Measurements from ENCODE around the gene ST7L. TPM values are rescaled to one million over a fixed set of nuclear protein-coding genes. Genes with fewer than 3 reads are reported as not detected.

The ST7L gene
- total RNA-seq, 2 experiments from 2014 or later: 25.5 to 29.8 TPM

DNA sequence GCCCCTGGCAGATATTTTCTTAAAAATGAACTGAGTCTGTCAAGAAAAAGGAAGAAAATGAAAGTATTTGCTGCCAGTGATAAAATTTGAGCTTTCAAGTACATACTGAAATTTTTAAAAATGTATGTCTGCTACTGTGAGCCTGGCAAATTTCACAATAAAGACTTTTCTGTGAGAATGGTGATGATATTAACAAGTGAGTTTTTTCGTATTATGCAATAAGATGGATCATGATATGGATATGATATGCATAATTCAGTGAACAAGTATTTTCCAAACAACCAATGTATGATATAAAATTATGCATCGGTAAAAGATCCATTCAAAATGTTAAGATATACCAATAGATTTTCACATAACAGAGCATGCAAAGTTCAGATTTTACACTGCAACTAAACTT, 15.9 kb downstream of the ST7L start:
- POLR2A ChIA-PET: no interaction called here
- TF ChIP-seq, protein P1, sequence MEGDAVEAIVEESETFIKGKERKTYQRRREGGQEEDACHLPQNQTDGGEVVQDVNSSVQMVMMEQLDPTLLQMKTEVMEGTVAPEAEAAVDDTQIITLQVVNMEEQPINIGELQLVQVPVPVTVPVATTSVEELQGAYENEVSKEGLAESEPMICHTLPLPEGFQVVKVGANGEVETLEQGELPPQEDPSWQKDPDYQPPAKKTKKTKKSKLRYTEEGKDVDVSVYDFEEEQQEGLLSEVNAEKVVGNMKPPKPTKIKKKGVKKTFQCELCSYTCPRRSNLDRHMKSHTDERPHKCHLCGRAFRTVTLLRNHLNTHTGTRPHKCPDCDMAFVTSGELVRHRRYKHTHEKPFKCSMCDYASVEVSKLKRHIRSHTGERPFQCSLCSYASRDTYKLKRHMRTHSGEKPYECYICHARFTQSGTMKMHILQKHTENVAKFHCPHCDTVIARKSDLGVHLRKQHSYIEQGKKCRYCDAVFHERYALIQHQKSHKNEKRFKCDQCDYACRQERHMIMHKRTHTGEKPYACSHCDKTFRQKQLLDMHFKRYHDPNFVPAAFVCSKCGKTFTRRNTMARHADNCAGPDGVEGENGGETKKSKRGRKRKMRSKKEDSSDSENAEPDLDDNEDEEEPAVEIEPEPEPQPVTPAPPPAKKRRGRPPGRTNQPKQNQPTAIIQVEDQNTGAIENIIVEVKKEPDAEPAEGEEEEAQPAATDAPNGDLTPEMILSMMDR (IDR thresholded peaks at IDR 0.05): no peak
- Histone ChIP-seq H3K4me3 (ENCODE audit: low read length) (no peak overlapping the region), H3K4me1 (ENCODE audit: insufficient read depth, low read length) (no peaks in the 10 kb centered on the region), H3K27ac (ENCODE audit: low read depth in 1 of 2, low read length in 2 of 2) (no peak overlapping the region), H3K9me3 (ENCODE audit: control insufficient read depth in 1 of 2, insufficient read depth in 1 of 2, low read length in 2 of 2) (no peaks in the 10 kb centered on the region), H3K36me3 (ENCODE audit: insufficient read depth, low read length) (peaks cover 28% of the 10 kb centered on the region), H3K27me3 (ENCODE audit: control insufficient read depth in 1 of 2, insufficient read depth in 2 of 2, low read length in 2 of 2) (no peaks in the 10 kb centered on the region)
- ATAC-seq (ENCODE audit: poor library complexity) (no peak), DNase-seq (no peak)
- Mint-ChIP-seq H3K36me3 (ENCODE audit: low read depth) (peaks cover 72% of the 10 kb centered on the region), H3K4me3 (no peak overlapping the region), H3K9me3 (no peaks in the 10 kb centered on the region), H3K4me1 (ENCODE audit: low read depth) (no peaks in the 10 kb centered on the region), H3K27me3 (no peaks in the 10 kb centered on the region), H3K27ac (no peak overlapping the region)
- CTCF ChIA-PET: no interaction called here
- intact Hi-C loops (cut with DNase I, micrococcal nuclease): no loop called here

DNA sequence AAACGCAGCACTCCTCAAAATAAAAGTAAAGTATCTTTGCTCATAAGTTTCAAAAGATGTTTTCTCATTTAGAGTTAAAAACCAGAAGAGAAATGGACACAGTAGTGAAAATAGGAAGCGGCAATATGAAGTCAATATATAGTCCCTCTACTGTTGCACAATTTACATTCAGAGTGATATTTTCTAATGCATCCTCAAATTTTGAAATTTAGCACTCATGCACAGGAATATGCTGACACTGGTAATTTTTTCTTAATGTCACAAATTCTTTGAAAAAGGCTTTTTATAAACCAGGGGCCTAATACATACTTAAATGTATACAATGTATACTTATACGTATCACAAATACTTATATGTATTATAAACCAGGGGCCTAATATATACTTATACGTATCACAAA, 19.5 kb downstream of the ST7L start:
- Mint-ChIP-seq H3K9me3 (no peaks in the 10 kb centered on the region), H3K36me3 (ENCODE audit: low read depth) (peaks cover 66% of the 10 kb centered on the region), H3K4me3 (no peak overlapping the region), H3K27ac (no peak overlapping the region), H3K27me3 (no peaks in the 10 kb centered on the region), H3K4me1 (ENCODE audit: low read depth) (no peaks in the 10 kb centered on the region)
- ATAC-seq (ENCODE audit: poor library complexity) (no peak), DNase-seq (no peak)
- Histone ChIP-seq H3K27ac (ENCODE audit: low read depth in 1 of 2, low read length in 2 of 2) (no peak overlapping the region), H3K9me3 (ENCODE audit: control insufficient read depth in 1 of 2, insufficient read depth in 1 of 2, low read length in 2 of 2) (no peaks in the 10 kb centered on the region), H3K27me3 (ENCODE audit: control insufficient read depth in 1 of 2, insufficient read depth in 2 of 2, low read length in 2 of 2) (no peaks in the 10 kb centered on the region), H3K4me3 (ENCODE audit: low read length) (no peak overlapping the region), H3K36me3 (ENCODE audit: insufficient read depth, low read length) (peaks cover 19% of the 10 kb centered on the region), H3K4me1 (ENCODE audit: insufficient read depth, low read length) (no peaks in the 10 kb centered on the region)
- intact Hi-C loops (cut with DNase I, micrococcal nuclease): no loop called here
- TF ChIP-seq, protein P1 (IDR thresholded peaks at IDR 0.05): no peak
- ChIA-PET POLR2A (no interaction called here), CTCF (no interaction called here)

DNA sequence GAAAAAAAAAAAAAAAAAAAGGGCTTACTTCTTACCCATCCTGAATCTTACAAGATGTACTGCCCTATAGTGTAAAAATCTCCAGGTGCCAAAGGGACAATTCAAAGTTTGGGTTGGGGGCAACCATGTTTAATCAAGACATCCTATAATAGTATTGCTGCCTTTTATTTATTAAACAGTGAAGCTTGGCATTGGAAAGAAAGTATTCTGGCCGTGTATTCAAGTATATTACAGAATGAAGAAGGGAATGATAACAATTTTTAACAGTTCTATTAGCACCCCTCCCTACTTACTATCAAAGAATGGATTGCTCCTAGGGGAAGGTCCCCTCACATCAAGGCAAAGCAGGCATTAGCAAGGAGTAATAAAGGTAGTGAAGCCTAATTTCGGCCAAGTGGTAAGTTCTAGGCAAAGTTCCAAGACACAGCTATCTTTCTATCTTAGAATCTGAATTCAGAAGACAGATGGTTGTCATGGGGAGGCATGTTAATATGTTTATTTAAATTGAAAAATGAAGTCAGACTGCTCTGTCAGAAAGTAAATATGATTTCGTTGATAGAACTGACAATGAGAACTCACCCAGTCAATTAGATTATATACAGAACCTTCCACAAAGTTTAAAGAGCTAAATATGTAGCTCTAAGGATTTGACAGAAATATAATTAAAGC, 24.6 kb downstream of the ST7L start:
- DNase-seq (no peak), ATAC-seq (ENCODE audit: poor library complexity) (no peak)
- H3K4me1 ChIP-seq (ENCODE audit: insufficient read depth, low read length): no peaks in the 10 kb centered on the region
- H3K4me3 Mint-ChIP-seq: no peak overlapping the region
- H3K27ac Mint-ChIP-seq: no peak overlapping the region
- H3K36me3 Mint-ChIP-seq (ENCODE audit: low read depth): peaks cover 65% of the 10 kb centered on the region
- H3K4me1 Mint-ChIP-seq (ENCODE audit: low read depth): no peaks in the 10 kb centered on the region
- no peaks in the 10 kb centered on the region for H3K27me3 ChIP-seq (ENCODE audit: control insufficient read depth in 1 of 2, insufficient read depth in 2 of 2, low read length in 2 of 2)
- H3K4me3 ChIP-seq (ENCODE audit: low read length): no peak overlapping the region
- TF ChIP-seq, protein P1 (IDR thresholded peaks at IDR 0.05): no peak
- peaks cover 0 to 11% of the 10 kb centered on the region in 2 experiments for H3K9me3 ChIP-seq (ENCODE audit: control insufficient read depth in 1 of 2, insufficient read depth in 1 of 2, low read length in 2 of 2)
- no peaks in the 10 kb centered on the region for H3K27me3 Mint-ChIP-seq
- CTCF ChIA-PET: interaction anchor here (0.7 kb wide), 1 partner anchor 1870 kb away, joined by 4 read pairs; no protein-coding TSS in a partner anchor
- H3K9me3 Mint-ChIP-seq: peaks cover 2% of the 10 kb centered on the region
- intact Hi-C loops (cut with DNase I, micrococcal nuclease): no loop called here
- no peak overlapping the region for H3K27ac ChIP-seq (ENCODE audit: low read depth in 1 of 2, low read length in 2 of 2)
- H3K36me3 ChIP-seq (ENCODE audit: insufficient read depth, low read length): peaks cover 19% of the 10 kb centered on the region
- POLR2A ChIA-PET: interaction anchor here (1.0 kb wide), 1 partner anchor 24 kb away, joined by 5 read pairs; no protein-coding TSS in a partner anchor

All from CD4-positive, alpha-beta T cell (primary cell).